ENCODE data around the gene TBL1XR1.
"Not testable (repeated sequence)": the region's sequence is repeated elsewhere in the genome, so short reads cannot be mapped to it uniquely, and the experiment has no call there.

Gene TBL1XR1

DNA sequence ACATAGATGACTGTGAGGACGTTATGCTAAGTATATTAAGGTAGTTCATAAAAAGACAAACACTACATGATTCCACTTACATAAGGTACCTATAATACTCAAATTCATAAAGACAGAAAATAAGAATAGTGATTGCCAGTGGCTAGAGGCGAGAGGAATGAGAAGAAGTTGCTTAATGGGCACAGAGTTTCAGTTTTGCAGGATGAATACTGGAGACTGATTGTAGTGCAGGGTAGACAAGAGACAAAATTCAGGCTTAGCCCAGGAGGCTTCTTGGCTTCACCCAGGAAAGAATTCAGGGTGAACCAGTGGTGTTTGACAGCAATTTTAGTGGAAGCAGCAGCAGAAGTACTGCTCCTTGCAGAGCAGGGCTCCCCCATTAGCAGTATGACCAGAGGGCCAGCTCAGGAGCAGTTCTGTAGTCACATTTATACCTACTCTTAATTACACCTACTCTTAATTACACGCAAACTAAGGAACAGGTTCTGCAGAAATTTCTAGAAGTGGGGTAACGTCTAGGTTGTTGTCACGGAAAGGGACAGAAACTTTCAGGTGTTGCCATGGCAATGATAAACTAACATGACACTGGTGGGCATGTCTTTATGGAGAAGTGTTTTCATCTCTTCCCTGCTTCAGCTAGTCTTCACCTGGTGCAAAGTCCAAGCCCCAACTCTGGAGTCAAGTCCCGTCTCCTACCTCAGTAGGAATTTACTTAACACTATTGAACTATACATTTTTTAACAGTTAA, 55.2 kb downstream of the TBL1XR1 start:
- no peak for TF ChIP-seq CTCF (IDR thresholded peaks at IDR 0.05; ENCODE audit: insufficient read depth, low read depth, low read length, missing control alignments)

GRCh38 chr3:177141471-177141870, 55.8 kb downstream of the TBL1XR1 start:
- TF ChIP-seq CTCF (IDR thresholded peaks at IDR 0.05; ENCODE audit: insufficient read depth, low read depth, low read length, missing control alignments), result no peak
- H3K4me3 ChIP-seq (ENCODE audit: low read length), result no peak overlapping the region
- DNase-seq (ENCODE audit: low read depth), result no peak

More for the DNA sequence above, 55.2 kb downstream of the TBL1XR1 start:
- no peak for DNase-seq (ENCODE audit: low read depth)
- no peak overlapping the region for H3K4me3 ChIP-seq (ENCODE audit: low read length)

DNA sequence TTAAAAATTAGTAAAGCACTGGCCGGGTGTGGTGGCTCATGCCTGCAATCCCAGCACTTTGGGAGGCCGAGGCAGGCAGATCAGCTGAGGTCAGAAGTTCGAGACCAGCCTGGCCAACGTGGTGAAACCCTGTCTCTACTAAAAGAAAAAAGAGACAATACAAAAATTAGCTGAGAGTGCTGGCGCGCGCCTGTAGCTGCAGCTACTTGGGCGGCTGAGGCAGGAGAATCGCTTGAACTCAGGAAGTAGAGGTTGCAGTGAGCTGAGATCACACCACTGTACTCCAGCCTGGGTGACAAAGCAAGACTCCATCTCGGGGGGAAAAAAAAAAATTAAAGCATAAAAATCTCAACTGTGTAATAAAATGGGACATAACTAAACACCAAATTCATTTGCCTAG, 58.1 kb downstream of the TBL1XR1 start:
- not testable (repeated sequence) for H3K4me3 ChIP-seq (ENCODE audit: low read length); DNase-seq (ENCODE audit: low read depth)

- no peak overlapping the region for H3K4me3 ChIP-seq (ENCODE audit: low read length)
- no peak for TF ChIP-seq CTCF (IDR thresholded peaks at IDR 0.05; ENCODE audit: insufficient read depth, low read depth, low read length, missing control alignments)
- no peak for DNase-seq (ENCODE audit: low read depth)
Observed at GRCh38 chr3:177137774-177138705, 59.2 kb downstream of the TBL1XR1 start.

- no peak overlapping the region for H3K4me3 ChIP-seq (ENCODE audit: low read length)
- DNase-seq (ENCODE audit: low read depth), result no peak
- TF ChIP-seq CTCF (IDR thresholded peaks at IDR 0.05; ENCODE audit: insufficient read depth, low read depth, low read length, missing control alignments), result no peak
Observed at GRCh38 chr3:177136741-177137140, 60.5 kb downstream of the TBL1XR1 start.

- no peak overlapping the region for H3K4me3 ChIP-seq (ENCODE audit: low read length)
- TF ChIP-seq CTCF (IDR thresholded peaks at IDR 0.05; ENCODE audit: insufficient read depth, low read depth, low read length, missing control alignments), result no peak
- DNase-seq (ENCODE audit: low read depth), result no peak
Observed at GRCh38 chr3:177135841-177136492, 61.3 kb downstream of the TBL1XR1 start.

DNA sequence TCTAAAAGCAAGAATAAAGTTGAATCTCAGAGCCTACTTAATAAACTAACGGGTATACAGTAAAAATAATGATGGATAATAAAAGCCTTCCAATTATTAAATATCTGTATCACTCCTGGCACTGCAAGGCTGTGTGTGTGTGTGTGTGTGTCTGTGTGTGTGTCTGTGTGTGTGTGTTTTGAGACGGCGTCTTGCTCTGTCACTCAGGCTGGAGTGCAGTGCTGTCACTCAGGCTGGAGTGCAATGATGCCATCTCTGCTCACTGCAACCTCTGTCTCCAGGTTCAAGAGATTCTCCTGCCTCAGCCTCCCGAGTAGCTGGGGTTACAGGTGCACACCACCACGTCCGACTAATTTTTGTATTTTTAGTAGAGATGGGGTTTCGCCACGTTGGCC, 62.5 kb downstream of the TBL1XR1 start:
- no peak for TF ChIP-seq CTCF (IDR thresholded peaks at IDR 0.05; ENCODE audit: insufficient read depth, low read depth, low read length, missing control alignments)
- DNase-seq (ENCODE audit: low read depth), result no peak
- no peak overlapping the region for H3K4me3 ChIP-seq (ENCODE audit: low read length)

All from epithelial cell of esophagus (primary cell).